Measurements from ENCODE around the gene SSBP2.
A peak's percentile ranks its signal among the peaks of the same experiment; 100 is the strongest.
"Not testable (repeated sequence)": the region's sequence is repeated elsewhere in the genome, so short reads cannot be mapped to it uniquely, and the experiment has no call there.

The SSBP2 gene

GRCh38 chr5:81506900-81507588 is 243.9 kb downstream of the SSBP2 start:
- peak; percentile 75 for DNase-seq (ENCODE audit: low read depth)
- H3K4me3 ChIP-seq (ENCODE audit: low read depth, low read length), result no peak overlapping the region
- in situ Hi-C loops (cut with HindIII; ENCODE audit: low sequenced_read_pairs), result no loop called here
- TF ChIP-seq CTCF (IDR thresholded peaks at IDR 0.05; ENCODE audit: low read depth, low read length, missing control alignments), result peak; percentile 95

- in situ Hi-C loops (cut with HindIII; ENCODE audit: low sequenced_read_pairs), result no loop called here
- TF ChIP-seq CTCF (IDR thresholded peaks at IDR 0.05; ENCODE audit: low read depth, low read length, missing control alignments), result no peak
- H3K4me3 ChIP-seq (ENCODE audit: low read depth, low read length), result no peak overlapping the region
- no peak for DNase-seq (ENCODE audit: low read depth)
Observed at GRCh38 chr5:81506378-81506777, 244.5 kb downstream of the SSBP2 start.

DNA sequence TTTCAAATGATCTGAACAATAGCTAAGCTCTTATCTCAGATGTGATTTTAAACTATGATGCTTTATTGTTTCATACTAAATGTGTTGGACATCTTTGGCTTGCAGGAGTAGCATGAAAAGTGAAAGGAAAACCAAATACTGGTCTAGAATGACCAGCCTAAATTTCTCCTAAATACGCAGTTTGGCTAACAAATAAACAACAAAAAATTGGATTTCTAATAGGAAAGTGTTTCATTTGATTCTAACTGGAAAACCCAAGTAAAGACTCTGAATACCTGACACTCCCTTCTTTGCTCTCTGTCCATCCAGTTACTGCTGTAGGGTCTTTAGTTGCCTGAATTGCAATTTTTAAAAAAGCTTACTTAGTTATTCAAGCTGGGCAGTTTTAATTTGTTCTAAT is 245.2 kb downstream of the SSBP2 start:
- no peak for TF ChIP-seq CTCF (IDR thresholded peaks at IDR 0.05; ENCODE audit: low read depth, low read length, missing control alignments)
- DNase-seq (ENCODE audit: low read depth), result no peak
- in situ Hi-C loops (cut with HindIII; ENCODE audit: low sequenced_read_pairs), result no loop called here
- H3K4me3 ChIP-seq (ENCODE audit: low read depth, low read length), result no peak overlapping the region

- DNase-seq (ENCODE audit: low read depth); H3K4me3 ChIP-seq (ENCODE audit: low read depth, low read length); in situ Hi-C loops (cut with HindIII; ENCODE audit: low sequenced_read_pairs): not testable (repeated sequence)
Observed at GRCh38 chr5:81503602-81504001, 247.3 kb downstream of the SSBP2 start.

- DNase-seq (ENCODE audit: low read depth), result no peak
- no peak for TF ChIP-seq CTCF (IDR thresholded peaks at IDR 0.05; ENCODE audit: low read depth, low read length, missing control alignments)
- no peak overlapping the region for H3K4me3 ChIP-seq (ENCODE audit: low read depth, low read length)
- in situ Hi-C loops (cut with HindIII; ENCODE audit: low sequenced_read_pairs), result no loop called here
Observed at GRCh38 chr5:81495286-81495685, 255.6 kb downstream of the SSBP2 start.

DNA sequence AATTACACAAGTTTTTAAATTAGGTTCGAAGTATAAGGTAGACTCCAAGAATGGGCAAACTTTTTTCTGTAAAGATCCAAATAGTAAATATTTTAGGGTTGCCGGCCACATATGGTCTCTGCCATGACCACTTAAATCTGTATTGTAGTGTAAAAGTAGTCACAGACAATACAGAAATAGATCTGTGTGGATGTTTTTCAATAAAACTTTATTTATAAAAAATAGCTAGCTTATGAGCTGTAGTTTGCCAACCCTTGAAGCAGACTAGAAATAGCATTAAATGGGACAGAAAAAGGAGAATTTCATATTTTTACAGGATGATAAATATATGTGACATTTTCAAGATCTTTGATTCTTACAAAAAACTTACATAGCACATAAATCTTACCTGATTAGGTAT is 262.0 kb downstream of the SSBP2 start:
- H3K4me3 ChIP-seq (ENCODE audit: low read depth, low read length), result no peak overlapping the region
- no peak for TF ChIP-seq CTCF (IDR thresholded peaks at IDR 0.05; ENCODE audit: low read depth, low read length, missing control alignments)

GRCh38 chr5:81486711-81487110 is 264.2 kb downstream of the SSBP2 start:
- in situ Hi-C loops (cut with HindIII; ENCODE audit: low sequenced_read_pairs), result no loop called here
- no peak for TF ChIP-seq CTCF (IDR thresholded peaks at IDR 0.05; ENCODE audit: low read depth, low read length, missing control alignments)
- H3K4me3 ChIP-seq (ENCODE audit: low read depth, low read length), result no peak overlapping the region
- no peak for DNase-seq (ENCODE audit: low read depth)

More for the DNA sequence above, 262.0 kb downstream of the SSBP2 start:
- no peak for DNase-seq (ENCODE audit: low read depth)
- in situ Hi-C loops (cut with HindIII; ENCODE audit: low sequenced_read_pairs), result no loop called here
